ENCODE results near the gene CAPN3. TPM values are rescaled to one million over a fixed set of nuclear protein-coding genes. Genes with fewer than 3 reads are reported as not detected.

CAPN3 gene
- total and polyA plus RNA-seq, 2 donors from 2014 or later, result 12.9 to 39.7 TPM

- DNase-seq, result no peak
- FAIRE-seq, result no peak
- Histone ChIP-seq H3K4me1 (ENCODE audit: control insufficient read depth in 2 of 3, insufficient read depth in 2 of 3, low read depth in 1 of 3, low read length in 3 of 3) (no peaks in the 10 kb centered on the region), H3K36me3 (ENCODE audit: control insufficient read depth in 2 of 3, insufficient read depth in 3 of 3, low read length in 3 of 3) (peaks cover 5 to 39% (median 25%) of the 10 kb centered on the region in 3 donors), H3K9me3 (ENCODE audit: control insufficient read depth in 2 of 3, insufficient read depth in 1 of 3, low read length in 3 of 3) (no peaks in the 10 kb centered on the region), H3K4me3 (ENCODE audit: low read length in 3 of 3) (no peak overlapping the region), H3K27ac (ENCODE audit: low read depth in 2 of 2, low read length in 2 of 2) (no peak overlapping the region), H3K27me3 (ENCODE audit: control insufficient read depth, insufficient read depth, low read length) (no peaks in the 10 kb centered on the region), H3K9ac (ENCODE audit: low read length in 3 of 3) (no peak overlapping the region)
- TF ChIP-seq CTCF (IDR thresholded peaks at IDR 0.05; ENCODE audit: borderline replicate concordance, extremely low read depth, insufficient read depth), result no peak
- intact Hi-C loops (cut with DNase I), result no loop called here
Measured at GRCh38 chr15:42445551-42445950, 86.2 kb downstream of the CAPN3 start.

GRCh38 chr15:42447599-42447998, 88.3 kb downstream of the CAPN3 start:
- Histone ChIP-seq H3K4me1 (ENCODE audit: control insufficient read depth in 2 of 3, insufficient read depth in 2 of 3, low read depth in 1 of 3, low read length in 3 of 3) (no peaks in the 10 kb centered on the region), H3K9ac (ENCODE audit: low read length in 3 of 3) (no peak overlapping the region), H3K27me3 (ENCODE audit: control insufficient read depth, insufficient read depth, low read length) (no peaks in the 10 kb centered on the region), H3K27ac (ENCODE audit: low read depth in 2 of 2, low read length in 2 of 2) (no peak overlapping the region), H3K36me3 (ENCODE audit: control insufficient read depth in 2 of 3, insufficient read depth in 3 of 3, low read length in 3 of 3) (peaks cover 11 to 40% (median 21%) of the 10 kb centered on the region in 3 donors), H3K4me3 (ENCODE audit: low read length in 3 of 3) (no peak overlapping the region), H3K9me3 (ENCODE audit: control insufficient read depth in 2 of 3, insufficient read depth in 1 of 3, low read length in 3 of 3) (no peaks in the 10 kb centered on the region)
- intact Hi-C loops (cut with DNase I), result no loop called here
- FAIRE-seq (no peak), DNase-seq (no peak)
- TF ChIP-seq CTCF (IDR thresholded peaks at IDR 0.05; ENCODE audit: borderline replicate concordance, extremely low read depth, insufficient read depth), result no peak

GRCh38 chr15:42448281-42448680, 89.0 kb downstream of the CAPN3 start:
- Histone ChIP-seq H3K4me1 (ENCODE audit: control insufficient read depth in 2 of 3, insufficient read depth in 2 of 3, low read depth in 1 of 3, low read length in 3 of 3) (no peaks in the 10 kb centered on the region), H3K27me3 (ENCODE audit: control insufficient read depth, insufficient read depth, low read length) (no peaks in the 10 kb centered on the region), H3K4me3 (ENCODE audit: low read length in 3 of 3) (no peak overlapping the region), H3K27ac (ENCODE audit: low read depth in 2 of 2, low read length in 2 of 2) (no peak overlapping the region), H3K9me3 (ENCODE audit: control insufficient read depth in 2 of 3, insufficient read depth in 1 of 3, low read length in 3 of 3) (no peaks in the 10 kb centered on the region), H3K9ac (ENCODE audit: low read length in 3 of 3) (no peak overlapping the region), H3K36me3 (ENCODE audit: control insufficient read depth in 2 of 3, insufficient read depth in 3 of 3, low read length in 3 of 3) (peaks cover 11 to 40% (median 21%) of the 10 kb centered on the region in 3 donors)
- intact Hi-C loops (cut with DNase I), result no loop called here
- no peak for FAIRE-seq
- no peak for DNase-seq
- no peak for TF ChIP-seq CTCF (IDR thresholded peaks at IDR 0.05; ENCODE audit: borderline replicate concordance, extremely low read depth, insufficient read depth)

Data from kidney (tissue), 14 donors.